ENCODE measurements around the gene TCF3.
"Not testable (repeated sequence)": the region's sequence is repeated elsewhere in the genome, so short reads cannot be mapped to it uniquely, and the experiment has no call there.

Gene TCF3

GRCh38 chr19:1652471-1653299 lies at the start of gene TCF3:
Gene TCF3, minus strand, starts transcription at chr19:1652615. Its CDS starts 2,367 bp downstream, at chr19:1650248.
- DNase-seq, result peak; percentile 83 to 99 (median 97)

- no peak for DNase-seq
Observed at GRCh38 chr19:1700733-1701663, 48.6 kb upstream of the TCF3 start.

GRCh38 chr19:1699998-1700732 lies 47.8 kb upstream of the TCF3 start:
- DNase-seq, result no peak

- no peak for DNase-seq
Observed at GRCh38 chr19:1699386-1699785, 47.0 kb upstream of the TCF3 start.

- no peak for DNase-seq
Observed at GRCh38 chr19:1698636-1699035, 46.2 kb upstream of the TCF3 start.

GRCh38 chr19:1695481-1695880 lies 43.1 kb upstream of the TCF3 start:
- DNase-seq, result not testable (repeated sequence)

- DNase-seq, result no peak
Observed at GRCh38 chr19:1691589-1692290, 39.3 kb upstream of the TCF3 start.

- peak in 1 of 58 donors; percentile 18 for DNase-seq
Observed at GRCh38 chr19:1690699-1691307, 38.4 kb upstream of the TCF3 start.

GRCh38 chr19:1685785-1686184 lies 33.4 kb upstream of the TCF3 start:
- DNase-seq, result not testable (repeated sequence)

GRCh38 chr19:1685046-1685445 lies 32.6 kb upstream of the TCF3 start:
- DNase-seq, result no peak

- DNase-seq, result no peak
Observed at GRCh38 chr19:1684573-1684912, 32.1 kb upstream of the TCF3 start.

GRCh38 chr19:1683869-1684572 lies 31.6 kb upstream of the TCF3 start:
- DNase-seq, result no peak

GRCh38 chr19:1680976-1681375 lies 28.6 kb upstream of the TCF3 start:
- no peak for DNase-seq

GRCh38 chr19:1678073-1678472 lies 25.7 kb upstream of the TCF3 start:
- DNase-seq, result no peak

GRCh38 chr19:1676351-1677266 lies 24.2 kb upstream of the TCF3 start:
- DNase-seq, result no peak

- no peak for DNase-seq
Observed at GRCh38 chr19:1675633-1676350, 23.4 kb upstream of the TCF3 start.

- DNase-seq, result no peak
Observed at GRCh38 chr19:1674293-1674679, 21.9 kb upstream of the TCF3 start.

Measured in anterior cingulate cortex (tissue), 58 donors.